GM19099 (cell line): ENCODE measurements around the gene SMC5.

Source experiments
- POLR2A ChIP-seq: IDR thresholded peaks from 3 replicates; pipeline ENCODE4 v1.6.1; 2011; ENCODE audit warnings: low read depth; ENCODE audit not compliant: insufficient read length; ENCODE audit errors: extremely low read depth

The SMC5 gene

DNA sequence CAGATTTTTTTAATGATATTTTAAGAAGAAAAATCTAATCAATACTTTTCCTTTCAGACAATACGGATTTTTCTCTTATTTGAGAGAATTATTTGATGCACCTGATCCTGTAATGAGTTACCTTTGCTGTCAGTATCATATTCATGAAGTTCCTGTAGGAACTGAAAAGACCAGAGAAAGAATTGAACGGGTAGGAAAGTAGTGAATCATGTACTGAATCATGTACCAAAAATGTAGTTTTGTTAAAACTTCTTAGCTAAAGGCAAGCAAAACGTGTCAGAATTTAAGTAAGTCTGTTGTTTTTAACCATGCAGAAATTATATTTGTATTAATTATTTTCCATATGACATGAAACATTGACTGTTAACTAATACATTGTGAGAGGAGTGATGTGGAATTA lies 56.6 kb downstream of the SMC5 start:
- TF ChIP-seq POLR2A = no peak

DNA sequence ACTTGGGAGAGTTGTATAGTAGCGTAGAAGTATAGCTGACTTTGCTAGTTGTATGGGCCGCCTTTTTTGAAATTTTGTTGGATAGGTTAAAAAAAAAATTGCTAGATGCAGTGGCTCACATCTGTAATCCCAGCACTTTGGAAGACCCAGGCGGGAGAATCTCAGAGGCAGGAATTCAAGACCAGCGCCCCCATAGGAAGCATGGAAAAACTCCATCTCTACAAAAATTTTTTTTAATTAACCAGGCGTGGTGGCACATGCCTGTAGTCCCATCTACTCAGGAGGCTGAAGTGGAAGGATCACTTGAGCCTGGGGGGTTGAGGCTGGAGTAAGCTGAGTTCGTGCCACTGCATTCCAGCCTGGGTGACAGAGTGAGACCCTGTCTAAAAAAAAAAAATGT lies 59.2 kb downstream of the SMC5 start:
- no peak for TF ChIP-seq POLR2A

DNA sequence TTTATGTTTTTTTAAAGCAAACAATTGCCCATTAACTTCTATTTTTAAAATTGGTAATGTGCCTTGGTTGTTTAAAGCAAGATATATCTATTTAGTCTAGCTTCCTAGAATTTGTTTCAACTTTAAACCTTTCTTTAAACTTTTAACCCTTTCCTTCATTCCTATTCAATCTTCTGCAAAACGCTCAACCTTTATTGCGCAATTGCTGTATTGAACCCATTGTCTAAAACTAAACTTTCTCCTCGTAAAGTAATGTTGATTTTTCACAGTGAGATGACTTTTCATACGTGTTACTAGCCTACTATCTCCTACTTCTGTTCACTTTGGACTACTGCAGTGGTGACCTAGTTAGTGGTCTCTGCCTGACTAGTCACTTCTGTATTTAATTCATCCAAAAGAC lies 63.3 kb downstream of the SMC5 start:
- no peak for TF ChIP-seq POLR2A

DNA sequence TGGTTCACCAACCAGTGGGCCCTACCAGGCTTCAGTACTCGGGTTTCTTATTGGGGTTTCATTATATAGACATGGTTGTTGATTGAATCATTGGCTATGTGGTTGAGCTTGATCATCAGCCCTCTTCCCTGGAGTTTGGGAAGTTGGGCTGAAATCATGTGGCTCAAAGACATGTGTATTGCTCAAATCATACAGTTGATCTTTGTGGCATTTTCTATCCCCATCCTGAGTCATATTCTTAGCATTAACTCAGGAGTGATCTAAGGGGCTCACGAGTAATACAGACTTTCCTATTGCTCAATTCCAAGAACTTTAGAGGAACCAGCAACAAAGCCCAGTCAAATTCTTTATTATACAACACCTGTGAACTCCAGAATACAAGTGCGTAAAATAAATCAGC lies 66.2 kb downstream of the SMC5 start:
- TF ChIP-seq POLR2A = no peak

DNA sequence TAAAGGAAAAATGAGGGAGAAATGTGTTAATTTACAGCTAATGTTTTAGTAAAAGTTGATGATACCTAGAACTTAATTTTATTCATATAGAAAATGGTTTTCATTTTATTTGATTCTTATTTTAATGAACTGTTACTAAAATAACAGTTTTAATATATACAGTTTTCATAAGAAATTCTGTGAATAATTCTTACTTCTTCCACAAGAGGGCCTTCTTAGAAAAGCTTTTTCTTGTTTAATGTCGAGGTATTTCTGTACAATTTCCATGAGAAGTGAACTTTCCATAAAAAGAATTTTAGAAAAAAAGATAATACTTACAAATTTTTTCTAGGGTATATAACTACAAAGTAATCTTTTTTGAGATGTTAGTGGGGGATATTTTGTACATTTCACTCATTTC lies 81.8 kb downstream of the SMC5 start:
- TF ChIP-seq POLR2A = no peak

DNA sequence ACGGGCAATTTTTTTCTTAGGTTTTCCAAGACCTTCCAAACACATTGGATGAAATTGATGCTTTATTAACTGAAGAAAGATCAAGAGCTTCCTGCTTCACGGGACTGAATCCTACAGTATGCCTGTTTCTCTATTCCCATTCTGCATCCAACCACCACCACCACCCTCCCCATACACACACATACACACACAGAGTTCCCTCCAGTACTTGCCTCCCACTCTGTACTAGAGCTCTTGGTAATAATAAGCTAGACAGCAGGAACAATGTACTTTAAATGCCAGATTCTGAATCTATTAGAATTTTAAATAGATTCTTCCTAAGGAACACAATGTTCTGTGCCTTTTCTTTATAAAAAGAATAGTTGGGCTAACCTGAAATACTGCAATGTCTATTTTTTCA lies 88.3 kb downstream of the SMC5 start:
- TF ChIP-seq POLR2A = no peak

DNA sequence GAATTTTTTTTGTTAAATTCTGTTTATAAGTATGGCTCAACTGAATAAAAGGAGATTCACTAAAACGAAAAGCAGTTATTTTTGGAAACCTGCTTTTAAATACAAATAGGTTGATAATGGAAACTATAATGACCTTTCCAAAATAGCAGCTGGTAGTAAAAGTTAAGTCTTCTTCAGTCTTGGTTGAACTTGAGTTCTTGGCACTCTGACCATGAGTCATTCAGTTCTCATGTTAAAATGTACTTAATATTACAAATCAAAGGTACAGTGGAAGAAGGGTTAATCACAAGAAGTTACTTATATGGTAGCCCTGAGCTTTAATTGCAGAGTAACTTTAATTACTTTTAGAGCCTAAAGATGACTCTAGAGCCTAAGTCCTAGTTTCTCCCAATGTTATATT lies 93.6 kb downstream of the SMC5 start:
- TF ChIP-seq POLR2A = no peak

DNA sequence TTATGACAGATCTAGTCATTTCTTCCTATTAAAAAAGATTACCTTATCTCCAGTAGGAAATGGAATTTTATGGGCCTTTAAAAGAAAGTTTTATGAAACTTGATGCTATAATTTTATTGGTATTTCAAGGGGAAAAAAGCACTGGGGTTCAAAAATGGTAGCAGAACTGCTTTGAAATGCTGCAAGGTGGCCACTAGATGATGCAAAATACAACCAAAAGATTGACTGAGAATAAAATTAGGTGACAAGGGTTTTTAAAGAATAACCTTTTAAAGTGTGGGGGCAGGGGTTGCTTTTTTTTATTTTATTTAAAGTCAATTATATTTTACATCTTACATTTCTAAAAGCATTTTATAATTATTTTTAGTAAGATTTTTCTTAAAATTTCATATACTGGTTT lies 94.0 kb downstream of the SMC5 start:
- no peak for TF ChIP-seq POLR2A

DNA sequence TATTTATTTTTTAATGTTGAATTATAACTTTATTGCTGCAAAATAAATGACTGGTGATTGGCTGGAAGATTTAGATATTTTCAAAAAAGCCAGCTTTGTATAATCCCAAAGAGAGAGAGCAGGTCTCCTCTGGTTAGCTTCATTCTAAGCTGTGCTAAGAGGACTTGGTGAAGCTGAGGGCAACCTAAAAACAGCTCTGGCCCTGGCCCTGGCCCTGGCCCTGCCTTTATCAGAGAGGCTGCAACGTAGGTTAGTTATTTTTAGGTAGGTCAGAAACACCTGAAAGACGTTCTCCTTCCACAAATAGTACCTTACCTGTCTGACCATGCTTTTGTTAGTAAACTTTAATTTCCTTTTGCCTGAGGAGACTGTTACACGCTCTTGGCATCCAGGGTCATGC lies 97.0 kb downstream of the SMC5 start:
- TF ChIP-seq POLR2A = no peak

DNA sequence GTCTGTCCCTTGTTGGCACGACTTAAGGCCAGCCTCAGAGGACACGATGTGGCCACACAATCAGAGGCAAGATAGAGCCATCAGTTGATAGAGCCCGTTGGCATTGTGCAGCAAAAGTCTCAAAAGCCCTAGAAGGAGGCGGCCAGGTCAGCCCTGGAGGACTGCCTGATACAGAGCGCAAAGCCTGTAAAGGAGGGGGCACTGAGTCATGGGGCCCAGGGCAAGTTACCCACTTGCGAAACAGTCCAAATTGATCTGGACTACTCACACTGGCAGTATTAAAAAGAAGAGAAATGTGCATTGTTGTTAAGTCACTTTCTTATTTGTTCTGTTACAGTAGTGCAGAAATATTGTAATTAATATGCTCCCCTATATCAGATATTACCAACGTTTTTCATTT lies 104.2 kb downstream of the SMC5 start:
- no peak for TF ChIP-seq POLR2A

DNA sequence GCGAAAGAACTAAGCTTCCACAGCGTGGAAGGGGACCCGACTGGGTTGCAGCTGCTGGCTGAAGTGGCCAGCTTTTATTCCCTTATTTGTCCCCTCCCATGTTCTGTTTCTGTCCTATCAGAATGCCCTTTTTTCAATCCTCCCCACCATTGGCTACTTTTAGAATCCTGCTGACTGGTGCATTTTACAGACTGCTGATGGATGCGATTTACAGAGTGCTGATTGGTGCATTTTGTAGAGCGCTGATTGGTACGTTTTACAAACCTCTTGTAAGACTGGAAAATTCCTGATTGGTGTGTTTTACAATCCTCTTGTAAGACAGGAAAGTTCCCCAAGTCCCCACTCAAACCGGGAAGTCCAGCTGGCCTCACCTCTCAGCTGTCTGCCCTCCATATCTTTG lies 105.0 kb downstream of the SMC5 start:
- TF ChIP-seq POLR2A = no peak

DNA sequence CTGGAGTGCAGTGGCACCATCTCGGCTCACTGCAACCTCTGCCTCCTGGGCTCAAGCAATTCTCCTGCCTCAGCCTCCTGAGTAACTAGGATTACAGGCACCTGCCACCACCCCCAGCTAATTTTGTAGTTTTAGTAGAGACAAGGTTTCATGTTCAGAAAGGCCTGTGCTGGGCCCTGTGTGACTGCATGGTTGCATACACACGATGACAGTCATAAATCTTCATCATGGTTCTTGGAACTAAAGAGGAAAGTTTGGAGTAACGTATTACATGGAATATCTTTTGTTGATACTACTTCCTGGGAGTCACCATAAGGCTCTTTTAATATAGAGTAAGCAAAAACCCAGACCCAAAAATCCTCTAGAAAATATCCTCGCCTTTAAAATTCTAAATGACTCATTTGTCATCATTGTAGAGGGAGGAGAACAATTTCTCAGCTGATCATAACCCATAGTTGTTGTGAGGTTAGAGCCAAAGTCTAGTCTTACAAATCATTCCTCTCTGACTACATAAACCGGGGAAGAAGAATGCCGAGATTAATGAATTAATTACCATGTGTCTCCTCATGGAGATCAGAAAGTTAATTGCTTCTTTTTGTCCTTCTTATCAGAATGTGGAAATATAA lies 108.6 kb downstream of the SMC5 start:
- no peak for TF ChIP-seq POLR2A

DNA sequence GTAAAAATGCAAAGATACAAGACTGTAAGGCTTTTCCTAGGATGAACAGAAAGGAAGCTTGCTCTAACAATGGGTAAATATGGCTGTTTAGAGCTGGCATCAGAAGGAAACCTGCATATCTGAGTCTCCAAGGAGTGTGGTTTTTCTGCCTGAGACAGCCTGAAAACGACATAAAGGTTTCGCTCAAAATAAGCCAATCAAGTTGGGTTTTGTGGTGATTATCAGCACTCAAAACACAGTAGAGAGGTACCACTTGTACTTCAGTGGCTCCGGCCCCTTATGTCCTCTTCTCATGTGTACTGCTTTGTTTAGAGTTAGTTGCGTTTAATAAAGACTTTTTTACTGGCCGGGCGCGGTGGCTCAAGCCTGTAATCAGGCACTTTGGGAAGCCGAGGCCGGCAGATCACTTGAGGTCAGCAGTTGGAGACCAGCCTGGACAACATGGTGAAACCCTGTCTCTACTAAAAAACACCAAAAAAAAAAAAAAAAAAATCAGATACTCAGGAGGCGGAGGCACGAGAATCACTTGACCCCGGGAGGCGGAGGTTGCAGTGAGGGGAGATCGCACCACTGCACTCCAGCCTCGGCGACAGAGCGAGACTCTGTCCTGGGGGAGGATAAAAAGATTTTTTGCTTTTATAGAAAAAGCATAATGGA lies 116.3 kb downstream of the SMC5 start:
- no peak for TF ChIP-seq POLR2A

DNA sequence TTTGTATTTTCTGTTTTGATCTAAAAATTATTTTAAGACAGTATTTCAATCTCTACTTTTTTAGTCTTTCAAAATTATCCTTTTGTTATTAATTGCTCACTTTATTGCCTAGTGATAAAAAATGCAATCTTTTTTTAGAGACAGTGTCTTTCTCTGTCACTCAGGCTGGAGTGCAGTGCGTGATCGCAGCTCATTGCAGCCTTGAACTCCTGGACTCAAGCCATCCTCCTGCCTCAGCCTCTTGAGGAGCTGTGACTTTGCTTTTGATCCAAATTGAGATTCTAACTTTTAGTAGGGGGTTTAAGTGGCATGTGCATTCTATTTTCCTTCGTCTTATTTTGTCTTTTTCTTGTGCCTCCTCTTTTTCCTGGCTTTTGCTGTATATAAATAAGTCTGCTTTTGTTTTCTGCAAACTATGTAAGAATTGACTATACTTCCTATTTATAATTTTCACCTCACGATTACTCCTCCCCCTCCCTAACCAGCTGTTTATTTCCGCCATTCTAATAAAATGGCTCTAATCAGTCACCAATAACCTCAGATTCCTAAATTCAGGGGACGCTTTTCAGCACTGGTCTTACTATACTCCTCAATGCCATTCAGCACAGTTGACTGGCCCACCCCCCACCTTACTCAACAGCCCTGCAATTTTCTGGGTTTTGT lies 123.4 kb downstream of the SMC5 start:
- no peak for TF ChIP-seq POLR2A

DNA sequence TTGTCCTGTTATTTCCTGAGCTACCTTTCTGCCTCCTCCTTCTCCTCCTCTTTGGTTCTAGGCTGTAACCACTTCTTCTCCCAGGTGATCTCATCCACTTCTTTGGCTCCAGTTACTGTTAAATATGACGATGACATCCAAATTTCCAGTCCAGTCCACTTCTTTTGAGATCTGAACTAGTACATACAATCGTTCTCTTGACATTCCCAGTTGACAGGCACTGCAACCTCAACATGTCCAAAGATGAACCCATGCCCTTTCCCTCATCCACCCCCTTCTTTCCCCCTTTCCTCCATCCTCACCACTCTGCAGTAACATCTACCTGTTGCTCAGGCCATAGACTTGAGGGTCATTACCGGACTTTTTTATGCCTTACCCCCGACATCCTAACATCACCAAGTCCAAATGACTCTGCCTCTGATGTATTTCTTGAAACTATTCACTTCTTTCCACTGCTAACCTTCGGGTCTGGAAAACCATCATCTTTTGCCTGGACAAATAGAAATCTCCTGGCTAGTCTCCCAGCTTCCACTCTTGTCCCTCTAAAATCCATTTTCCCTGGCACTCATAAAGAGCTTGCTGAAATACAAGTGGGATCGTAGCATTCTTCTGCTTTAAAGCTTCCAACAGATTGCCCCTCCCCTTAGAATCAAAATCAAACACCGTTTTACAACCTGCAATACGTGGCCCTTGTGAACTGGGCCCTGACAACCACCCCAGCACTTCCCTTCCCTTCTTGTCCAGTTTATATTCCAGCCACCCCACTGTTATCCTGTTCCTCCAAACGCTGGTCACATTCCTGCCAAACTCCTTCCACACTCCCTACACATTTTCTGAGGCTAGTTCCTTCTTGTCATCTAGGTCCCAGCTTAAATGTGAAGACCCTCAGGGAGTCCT lies 124.2 kb downstream of the SMC5 start:
- no peak for TF ChIP-seq POLR2A
